Measurements from ENCODE around the gene C17orf67.
"Not testable (repeated sequence)": the region's sequence is repeated elsewhere in the genome, so short reads cannot be mapped to it uniquely, and the experiment has no call there.

The C17orf67 gene

DNA sequence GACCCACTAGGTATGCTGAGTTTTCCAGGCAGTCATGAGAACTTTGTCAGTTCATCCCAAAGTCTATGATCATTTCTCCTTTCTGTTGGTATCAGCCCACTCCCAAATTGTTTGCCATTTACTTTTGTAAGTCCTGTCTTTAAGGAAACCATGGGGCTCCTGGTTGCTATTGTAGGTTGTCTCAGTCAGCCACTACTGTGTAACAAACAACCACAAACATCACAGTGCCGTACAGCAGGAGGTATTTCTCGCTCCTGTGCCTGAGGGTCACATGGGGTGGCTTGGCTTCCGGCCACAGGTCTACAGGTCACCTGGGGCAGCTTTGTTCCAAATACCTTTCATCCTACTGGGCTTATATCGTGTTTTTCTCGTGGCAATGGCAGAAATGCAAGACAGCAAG, 71.6 kb downstream of the C17orf67 start:
- H3K4me1 ChIP-seq (ENCODE audit: insufficient read depth, low read length): no peaks in the 10 kb centered on the region
- no peak overlapping the region for H3K9ac ChIP-seq (ENCODE audit: low read depth, low read length)
- H3K36me3 ChIP-seq (ENCODE audit: insufficient read depth, low read length): no peaks in the 10 kb centered on the region
- no peaks in the 10 kb centered on the region for H3K9me3 ChIP-seq (ENCODE audit: control insufficient read depth, insufficient read depth, low read length)

DNA sequence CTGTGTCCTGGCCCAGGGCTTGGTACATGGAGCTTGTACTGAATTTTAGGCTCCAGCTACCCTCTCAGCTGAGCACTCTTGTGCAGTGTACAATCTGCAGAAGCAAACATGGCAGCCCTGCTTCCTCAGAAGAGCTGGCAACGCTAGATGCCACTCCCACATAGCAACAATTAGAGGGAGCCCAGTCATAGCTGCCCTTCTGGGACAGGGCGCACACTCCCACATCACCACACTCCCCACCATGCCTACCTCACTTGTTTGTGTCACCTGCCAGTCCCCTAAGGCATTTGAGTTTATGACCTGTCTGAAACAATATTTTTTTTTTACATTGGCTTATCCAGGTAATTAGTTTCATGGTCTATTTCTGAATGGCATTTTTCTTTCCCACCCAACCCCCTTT, 72.3 kb downstream of the C17orf67 start:
- no peaks in the 10 kb centered on the region for H3K4me1 ChIP-seq (ENCODE audit: insufficient read depth, low read length)
- H3K9me3 ChIP-seq (ENCODE audit: control insufficient read depth, insufficient read depth, low read length): no peaks in the 10 kb centered on the region
- no peak overlapping the region for H3K9ac ChIP-seq (ENCODE audit: low read depth, low read length)
- H3K36me3 ChIP-seq (ENCODE audit: insufficient read depth, low read length): no peaks in the 10 kb centered on the region

DNA sequence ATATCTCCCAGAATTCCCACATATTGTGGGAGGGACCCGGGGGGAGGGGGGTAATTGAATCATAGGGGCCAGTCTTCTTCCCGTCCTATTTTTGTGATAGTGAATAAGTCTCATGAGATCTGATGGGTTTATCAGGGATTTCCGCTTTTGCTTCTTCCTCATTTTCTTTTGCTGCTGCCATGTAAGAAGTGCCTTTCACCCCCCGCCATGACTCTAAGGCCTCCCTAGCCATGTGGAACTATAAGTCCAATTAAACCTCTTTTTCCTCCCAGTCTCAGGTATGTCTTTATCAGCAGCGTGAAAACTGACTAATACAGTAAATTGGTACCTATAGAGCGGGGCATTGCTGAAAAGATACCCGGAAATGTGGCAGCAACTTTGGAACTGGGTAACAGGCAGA, 76.1 kb downstream of the C17orf67 start:
- not testable (repeated sequence) for H3K9ac ChIP-seq (ENCODE audit: low read depth, low read length); H3K9me3 ChIP-seq (ENCODE audit: control insufficient read depth, insufficient read depth, low read length); H3K4me1 ChIP-seq (ENCODE audit: insufficient read depth, low read length); H3K36me3 ChIP-seq (ENCODE audit: insufficient read depth, low read length)

- H3K4me1 ChIP-seq (ENCODE audit: insufficient read depth, low read length): peaks cover 13% of the 10 kb centered on the region
These were observed 77.2 kb downstream of the C17orf67 start for GRCh38 chr17:56756536-56756935.

GRCh38 chr17:56755310-56755709, 78.4 kb downstream of the C17orf67 start:
- peaks cover 18% of the 10 kb centered on the region for H3K4me1 ChIP-seq (ENCODE audit: insufficient read depth, low read length)
- H3K9me3 ChIP-seq (ENCODE audit: control insufficient read depth, insufficient read depth, low read length): no peaks in the 10 kb centered on the region
- H3K36me3 ChIP-seq (ENCODE audit: insufficient read depth, low read length): no peaks in the 10 kb centered on the region
- H3K9ac ChIP-seq (ENCODE audit: low read depth, low read length): no peak overlapping the region

More at GRCh38 chr17:56756536-56756935, 77.2 kb downstream of the C17orf67 start:
- no peak overlapping the region for H3K9ac ChIP-seq (ENCODE audit: low read depth, low read length)
- H3K9me3 ChIP-seq (ENCODE audit: control insufficient read depth, insufficient read depth, low read length): no peaks in the 10 kb centered on the region
- H3K36me3 ChIP-seq (ENCODE audit: insufficient read depth, low read length): no peaks in the 10 kb centered on the region

- Histone ChIP-seq H3K9me3 (ENCODE audit: control insufficient read depth, insufficient read depth, low read length) (no peaks in the 10 kb centered on the region), H3K9ac (ENCODE audit: low read depth, low read length) (no peak overlapping the region), H3K36me3 (ENCODE audit: insufficient read depth, low read length) (no peaks in the 10 kb centered on the region), H3K4me1 (ENCODE audit: insufficient read depth, low read length) (peaks cover 22% of the 10 kb centered on the region)
These were observed 79.1 kb downstream of the C17orf67 start for GRCh38 chr17:56754523-56755208.

DNA sequence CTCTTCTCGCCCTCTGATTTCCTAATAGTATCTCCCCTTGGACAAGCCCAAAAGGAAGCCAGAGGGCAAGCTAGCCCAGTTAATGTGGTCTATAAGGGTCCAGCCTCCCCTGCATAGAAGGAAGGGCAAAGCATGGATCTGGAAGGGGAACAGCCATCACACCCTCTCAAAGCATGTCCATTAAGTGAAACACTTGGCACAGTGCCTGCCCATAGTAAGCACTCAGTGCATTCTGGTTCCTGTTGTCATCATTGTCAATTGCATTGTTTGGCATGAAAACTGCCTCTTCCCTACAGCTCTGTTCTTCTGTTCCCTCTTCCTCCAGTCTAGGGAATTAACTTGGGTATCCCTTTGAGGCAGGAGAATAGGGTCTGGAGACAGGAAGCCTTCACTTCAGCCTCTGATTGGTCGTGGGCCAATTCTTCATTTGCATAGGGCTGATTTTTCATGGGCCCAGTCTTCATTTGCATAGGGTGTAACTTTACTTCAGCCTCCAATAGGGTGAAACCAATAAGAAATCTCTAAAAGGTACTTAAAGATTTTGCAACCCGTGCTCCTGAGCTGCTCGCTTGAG, 81.4 kb downstream of the C17orf67 start:
- Histone ChIP-seq H3K9me3 (ENCODE audit: control insufficient read depth, insufficient read depth, low read length) (no peaks in the 10 kb centered on the region), H3K4me1 (ENCODE audit: insufficient read depth, low read length) (peaks cover 22% of the 10 kb centered on the region), H3K9ac (ENCODE audit: low read depth, low read length) (no peak overlapping the region), H3K36me3 (ENCODE audit: insufficient read depth, low read length) (no peaks in the 10 kb centered on the region)

DNA sequence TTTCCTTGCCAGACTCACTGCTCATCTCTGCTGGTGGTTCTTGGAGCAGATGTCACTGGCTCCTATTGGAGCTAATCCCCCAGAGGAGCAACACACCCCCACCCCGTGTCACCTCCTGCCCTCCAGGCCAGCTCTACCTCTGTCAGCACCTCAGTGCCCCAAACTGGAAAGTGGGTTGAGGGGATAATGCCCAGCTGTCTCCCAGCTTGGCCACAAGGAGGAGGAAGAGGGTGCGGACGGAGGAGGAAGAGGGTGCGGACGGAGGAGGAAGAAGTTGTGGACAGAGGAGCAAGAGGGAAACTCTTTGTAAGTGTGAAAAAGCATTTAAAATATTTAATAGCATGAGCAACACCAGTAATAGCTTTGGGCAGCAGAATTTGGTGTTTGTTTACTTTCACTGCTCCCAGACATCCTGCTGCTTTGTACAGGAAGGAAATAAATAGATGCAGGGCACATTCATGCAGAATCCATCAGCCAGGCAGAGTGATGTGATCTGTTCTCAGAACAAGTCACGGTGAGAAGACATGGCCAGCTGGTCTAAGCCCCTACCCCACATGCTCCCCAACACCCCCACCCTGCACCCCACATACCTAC, 82.5 kb downstream of the C17orf67 start:
- H3K36me3 ChIP-seq (ENCODE audit: insufficient read depth, low read length): no peaks in the 10 kb centered on the region
- no peak overlapping the region for H3K9ac ChIP-seq (ENCODE audit: low read depth, low read length)
- H3K4me1 ChIP-seq (ENCODE audit: insufficient read depth, low read length): peaks cover 22% of the 10 kb centered on the region
- no peaks in the 10 kb centered on the region for H3K9me3 ChIP-seq (ENCODE audit: control insufficient read depth, insufficient read depth, low read length)

- H3K9me3 ChIP-seq (ENCODE audit: control insufficient read depth, insufficient read depth, low read length): no peaks in the 10 kb centered on the region
- no peaks in the 10 kb centered on the region for H3K36me3 ChIP-seq (ENCODE audit: insufficient read depth, low read length)
- no peak overlapping the region for H3K9ac ChIP-seq (ENCODE audit: low read depth, low read length)
- 0 out of 2 replicates have a peak, but pooled peaks cover 4% of the 10 kb centered on the region for H3K4me1 ChIP-seq (ENCODE audit: insufficient read depth, low read length)
These were observed 89.0 kb downstream of the C17orf67 start for GRCh38 chr17:56744721-56745120.

- Histone ChIP-seq H3K9ac (ENCODE audit: low read depth, low read length) (no peak overlapping the region), H3K36me3 (ENCODE audit: insufficient read depth, low read length) (no peaks in the 10 kb centered on the region), H3K4me1 (ENCODE audit: insufficient read depth, low read length) (0 out of 2 replicates have a peak, but pooled peaks cover 4% of the 10 kb centered on the region), H3K9me3 (ENCODE audit: control insufficient read depth, insufficient read depth, low read length) (no peaks in the 10 kb centered on the region)
These were observed 91.1 kb downstream of the C17orf67 start for GRCh38 chr17:56742601-56743000.
